Posterior cingulate gyrus (tissue), 11 donors: Measurements from ENCODE around the gene ENHO.

Source experiments
- DNase-seq, 10 donors: peaks; one replicate each; pipeline versions ENCODE4 v3.0.0 to v3.0.0-alpha.2; 2020 to 2021; ENCODE audit warnings: mixed read lengths in 3 of 10
- intact Hi-C: fragments of 100-400 bp; cut with DNase I; formaldehyde crosslinking; loops from one replicate; pipeline ENCODE4 v1.15.1; 2023

ENHO gene

DNA sequence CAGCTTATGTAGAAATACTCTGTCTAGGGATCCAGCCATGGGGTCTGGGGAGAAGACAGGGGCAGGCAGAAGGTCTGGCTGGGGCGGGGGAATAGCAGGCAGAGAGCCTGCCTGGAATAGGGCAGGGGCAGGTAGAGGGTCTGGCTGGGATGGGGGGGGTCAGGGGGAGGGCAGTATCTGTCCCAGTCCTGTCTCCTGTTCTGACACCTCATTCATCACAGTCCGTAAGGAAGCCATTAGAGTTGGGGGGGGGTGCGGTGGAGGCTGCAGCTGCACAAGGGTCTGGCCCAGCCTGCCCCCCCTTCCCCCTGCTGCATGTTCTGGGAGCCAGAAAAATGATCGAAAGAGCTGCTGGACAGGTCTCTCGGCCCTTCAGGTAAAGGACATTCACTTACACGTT is 34.2 kb upstream of the ENHO start:
- intact Hi-C loops: no loop called here

DNA sequence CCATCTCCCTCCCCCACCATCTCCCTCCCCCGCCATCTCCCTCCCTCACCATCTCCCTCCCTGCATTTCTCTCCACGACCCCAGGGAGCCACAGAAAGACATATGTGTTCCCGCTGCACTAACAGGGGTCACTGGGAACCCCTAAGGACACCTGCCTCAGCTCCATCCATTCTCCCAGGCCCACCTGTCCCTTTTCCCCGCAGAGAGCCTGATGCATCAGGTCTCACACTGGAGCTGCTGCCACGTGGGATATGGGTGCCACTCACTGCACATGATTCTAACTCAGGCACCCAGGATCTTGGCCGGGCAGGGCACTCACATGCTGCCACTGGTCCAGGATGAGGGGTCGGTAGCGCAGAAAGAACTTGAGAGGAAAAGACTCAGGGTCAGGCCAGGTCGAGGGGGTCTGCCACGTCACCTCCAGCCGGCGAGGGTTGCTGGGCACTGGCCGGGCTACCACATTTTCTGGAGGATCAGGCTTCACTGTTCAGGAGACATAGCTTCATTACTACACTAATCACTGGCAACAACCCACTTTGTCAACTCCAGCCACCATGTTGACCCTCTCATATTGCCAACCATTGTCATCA is 33.2 kb upstream of the ENHO start:
- peak in 2 of 10 donors; percentile 30 to 70 for DNase-seq
- intact Hi-C loops: no loop called here

More for the DNA sequence above, 34.2 kb upstream of the ENHO start:
- peak in 1 of 10 donors; percentile 5 for DNase-seq

GRCh38 chr9:34555500-34555899 is 32.7 kb upstream of the ENHO start:
- intact Hi-C loops: no loop called here
- peak in 2 of 10 donors; percentile 56 to 64 for DNase-seq

DNA sequence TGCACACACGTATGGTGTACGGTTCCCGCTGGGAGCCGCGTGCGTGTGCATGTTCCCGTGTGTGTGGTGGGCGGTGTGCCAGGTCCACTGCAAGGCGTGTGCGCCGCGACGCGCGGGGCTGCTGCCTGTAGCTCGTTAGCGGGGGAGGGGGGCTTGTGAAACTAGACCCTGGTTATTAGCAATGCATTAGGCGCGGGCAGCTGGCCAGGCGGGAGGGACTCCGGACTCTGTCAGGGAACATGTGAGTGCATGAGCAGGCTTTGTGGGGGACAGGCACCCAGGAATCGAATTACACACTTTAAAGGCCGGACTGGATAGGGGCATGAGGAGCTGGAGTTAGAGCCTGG is 32.2 kb upstream of the ENHO start:
- DNase-seq: peak in 2 of 10 donors; percentile 68 to 80
- intact Hi-C loops: no loop called here

- intact Hi-C loops: no loop called here
Measured at GRCh38 chr9:34554211-34555001, 31.6 kb upstream of the ENHO start.

GRCh38 chr9:34553511-34554021 is 30.8 kb upstream of the ENHO start:
- DNase-seq: peak in 2 of 10 donors; percentile 58 to 64
- intact Hi-C loops: no loop called here

More at GRCh38 chr9:34554211-34555001, 31.6 kb upstream of the ENHO start:
- DNase-seq: peak in 2 of 10 donors; percentile 44 to 49

DNA sequence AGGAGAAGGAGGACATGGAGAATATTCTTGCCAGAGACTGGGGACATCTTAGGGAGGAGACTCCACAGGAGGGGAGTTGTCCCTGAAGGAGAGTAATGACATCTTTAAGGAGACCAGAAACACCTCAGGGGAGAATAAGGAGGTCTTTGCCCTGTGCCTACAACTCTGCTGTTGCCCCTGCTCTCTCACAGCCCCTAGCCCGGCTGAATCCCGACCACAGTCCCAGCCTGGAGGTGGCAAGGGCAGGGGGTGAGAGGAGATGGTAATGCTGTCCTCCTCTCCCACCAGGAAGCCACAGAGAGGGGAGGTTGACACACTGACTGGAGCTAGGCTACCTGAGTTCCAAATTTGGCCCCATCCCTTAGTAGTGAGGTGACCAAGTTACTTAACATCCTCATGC is 30.2 kb upstream of the ENHO start:
- intact Hi-C loops: no loop called here
- peak in 2 of 10 donors; percentile 26 to 58 for DNase-seq

- intact Hi-C loops: no loop called here
- DNase-seq: peak in 2 of 10 donors; percentile 57 to 70
Measured at GRCh38 chr9:34552606-34552981, 29.8 kb upstream of the ENHO start.

DNA sequence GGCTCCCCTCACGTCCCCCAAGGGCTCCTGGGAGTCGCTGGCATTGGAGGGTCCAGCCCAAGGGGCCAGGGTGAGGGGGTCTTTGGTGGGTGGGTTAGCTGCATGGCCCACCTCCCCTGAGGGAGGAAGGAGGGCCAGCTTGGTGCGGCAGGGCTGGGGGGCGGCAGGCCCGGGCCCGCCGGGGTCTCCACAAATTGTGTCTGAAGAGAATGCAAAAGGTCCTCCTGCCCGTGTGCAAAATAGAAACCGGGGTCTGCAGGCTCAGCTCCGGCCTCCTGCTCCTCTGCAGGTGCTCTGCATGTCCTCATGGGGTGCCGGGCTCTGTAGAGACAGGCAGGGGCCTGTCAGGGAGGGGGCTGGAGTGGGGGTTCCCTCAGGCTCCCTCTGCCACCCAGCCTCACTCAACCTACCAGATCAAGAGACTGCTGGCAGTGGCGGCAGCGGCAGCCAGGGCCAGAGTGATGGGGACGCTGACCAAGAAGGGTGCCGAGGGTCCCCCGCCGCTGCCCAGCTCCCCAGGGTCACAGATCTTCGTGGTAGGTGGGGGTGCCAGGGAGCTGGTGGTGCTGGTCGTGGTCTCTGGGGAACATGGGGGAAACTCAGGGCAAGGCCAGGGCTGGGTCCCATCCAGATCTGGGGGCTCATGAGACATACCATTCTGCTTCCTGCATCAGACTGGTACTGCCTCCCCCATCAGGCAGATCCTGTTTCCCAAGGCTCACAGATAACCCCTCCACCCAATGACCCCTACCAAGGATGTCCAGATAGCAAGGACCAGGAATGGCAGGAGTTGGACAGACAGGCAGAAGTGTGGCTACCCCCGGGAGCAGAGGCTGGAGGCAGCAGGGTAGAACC is 29.2 kb upstream of the ENHO start:
- intact Hi-C loops: no loop called here
- DNase-seq: peak in 2 of 10 donors; percentile 68 to 71

- DNase-seq: peak in 2 of 10 donors; percentile 32 to 78
- intact Hi-C loops: no loop called here
Measured at GRCh38 chr9:34550681-34551270, 28.0 kb upstream of the ENHO start.

DNA sequence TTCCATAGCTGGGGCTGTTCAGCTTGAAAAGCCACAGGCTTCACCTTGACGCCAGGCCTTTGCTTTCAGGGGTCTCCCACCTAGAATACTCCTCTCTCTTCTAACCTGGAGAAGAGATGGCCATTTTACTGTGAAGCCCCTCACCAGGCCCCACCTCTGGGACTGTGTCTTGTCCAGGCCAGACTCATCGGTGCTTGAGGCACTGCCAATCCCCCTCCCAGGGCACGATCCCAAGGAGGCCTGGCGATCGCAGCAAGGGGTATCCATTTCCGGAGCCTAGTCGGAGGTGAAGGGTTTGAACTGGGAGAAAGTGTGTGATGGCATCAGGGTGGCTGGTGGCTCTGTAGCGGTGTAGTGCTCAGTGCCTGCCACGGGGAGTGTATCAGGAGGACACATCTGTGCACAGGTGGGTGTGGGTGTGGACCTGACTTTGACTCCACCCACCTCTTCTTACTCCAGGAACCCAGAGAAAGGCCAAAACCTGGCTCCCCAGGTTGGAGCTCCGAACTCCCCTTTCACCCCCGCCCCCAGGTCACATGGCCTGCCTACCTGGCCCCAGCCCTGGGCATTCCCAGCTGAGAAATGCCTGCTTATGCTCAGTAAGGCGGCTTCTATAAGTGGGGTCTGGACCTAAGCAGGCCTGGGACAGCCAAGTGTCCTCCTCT is 27.4 kb upstream of the ENHO start:
- peak in 1 of 10 donors; percentile 72 for DNase-seq
- intact Hi-C loops: no loop called here

DNA sequence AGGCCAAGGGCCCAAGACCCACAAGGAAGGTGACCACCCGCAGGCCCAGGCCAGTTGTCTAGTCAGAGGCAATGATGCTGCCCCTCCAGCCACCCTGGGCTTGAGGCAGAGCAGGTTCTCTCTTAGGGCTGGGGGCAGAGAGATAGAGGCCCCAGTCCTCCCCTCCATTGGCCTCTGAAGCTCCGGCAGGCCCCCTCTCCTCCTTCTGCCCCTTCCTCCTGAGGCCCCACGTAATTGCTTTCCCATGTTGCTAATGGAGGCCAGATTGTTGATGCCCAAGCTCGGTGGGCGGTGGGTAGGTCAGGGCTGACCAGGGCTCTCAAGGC is 26.6 kb upstream of the ENHO start:
- intact Hi-C loops: loop anchor here (5.0 kb wide), 1 partner anchor 112 kb away; no protein-coding TSS in a partner anchor
- DNase-seq: no peak

- DNase-seq: peak; percentile 76 to 97 (median 88)
- intact Hi-C loops: loop anchor here (1.0 to 5.0 kb wide), 4 partner anchors 43 to 144 kb away; no protein-coding TSS in a partner anchor
Measured at GRCh38 chr9:34547960-34548611, 25.3 kb upstream of the ENHO start.

GRCh38 chr9:34546834-34547827 is 24.3 kb upstream of the ENHO start:
- intact Hi-C loops: loop anchor here (1.0 to 5.0 kb wide), 3 partner anchors 46 to 143 kb away; no protein-coding TSS in a partner anchor
- DNase-seq: peak; percentile 58 to 96 (median 79)

GRCh38 chr9:34546102-34546833 is 23.5 kb upstream of the ENHO start:
- intact Hi-C loops: loop anchor here (5.0 kb wide), 1 partner anchor 109 kb away; no protein-coding TSS in a partner anchor
- peak in 2 of 10 donors; percentile 8 to 72 for DNase-seq

DNA sequence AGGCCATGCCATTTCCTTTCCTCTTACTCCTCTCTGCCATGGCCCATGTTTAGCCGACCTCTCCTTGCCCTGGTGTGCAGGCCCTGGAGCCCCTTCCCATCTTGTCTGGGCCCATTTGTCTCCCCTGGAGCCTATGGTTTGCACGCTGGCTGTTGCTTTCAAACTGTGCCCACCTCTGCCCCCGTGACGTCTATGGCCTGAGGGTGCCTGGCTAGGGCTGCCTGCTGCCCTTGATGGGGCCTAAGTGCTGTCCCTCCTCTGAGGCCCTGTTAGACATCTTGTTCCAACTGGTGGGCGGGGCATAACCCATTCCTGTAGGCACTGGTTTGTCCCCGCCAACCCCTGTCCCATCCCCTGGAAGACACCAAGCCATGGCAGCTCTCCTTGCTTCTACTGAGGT is 22.7 kb upstream of the ENHO start:
- intact Hi-C loops: loop anchor here (5.0 kb wide), 1 partner anchor 108 kb away; no protein-coding TSS in a partner anchor

GRCh38 chr9:34544035-34544434 is 21.2 kb upstream of the ENHO start:
- intact Hi-C loops: no loop called here
- DNase-seq: peak in 1 of 10 donors; percentile 7

More for the DNA sequence above, 22.7 kb upstream of the ENHO start:
- DNase-seq: peak in 2 of 10 donors; percentile 51 to 57
